GM12878 (cell line): ENCODE measurements around the gene ZNF585A. TPM values are rescaled to one million over a fixed set of nuclear protein-coding genes. Genes with fewer than 3 reads are reported as not detected.
A peak's percentile ranks its signal among the peaks of the same experiment; 100 is the strongest.

Experiments
- BCL11A ChIP-seq: IDR thresholded peaks from 2 replicates; pipeline ENCODE4 v1.6.1; 2011; ENCODE audit warnings: low read depth, low read length
- CHD4 ChIP-seq: fragments of 200-600 bp; sonication (generic); IDR thresholded peaks from 2 replicates; pipeline ENCODE4 v1.6.1; 2016; ENCODE audit warnings: mild to moderate bottlenecking
- EGR1 ChIP-seq, 2 experiments: IDR thresholded peaks; 1 replicate in 1 of 2; 2 replicates in 1 of 2; pipeline ENCODE4 v1.6.1; 2011 to 2012; ENCODE audit warnings: low read depth in 2 of 2, low read length in 2 of 2, borderline replicate concordance in 1 of 2, mild to moderate bottlenecking in 1 of 2, moderate library complexity in 1 of 2
- ESRRA ChIP-seq: IDR thresholded peaks from 2 replicates; pipeline ENCODE4 v1.6.1; 2012; ENCODE audit warnings: mild to moderate bottlenecking, low read length, improper control_type of control experiment
- FOXK2 ChIP-seq: fragments of 450-650 bp; IDR thresholded peaks from 2 replicates; pipeline ENCODE4 v1.6.1; 2017; ENCODE audit warnings: mild to moderate bottlenecking, moderate library complexity
- GABPA ChIP-seq: IDR thresholded peaks from 2 replicates; pipeline ENCODE4 v1.6.1; 2014; ENCODE audit warnings: antibody characterized with exemption, low read depth, mild to moderate bottlenecking, inconsistent platforms
- HCFC1 ChIP-seq: fragments of 150-350 bp; IDR thresholded peaks from 2 replicates; pipeline ENCODE4 v1.6.1; 2014; ENCODE audit warnings: low read length
- JUNB ChIP-seq: IDR thresholded peaks from 2 replicates; pipeline ENCODE4 v1.6.1; 2016; ENCODE audit warnings: antibody characterized with exemption, mild to moderate bottlenecking
- KAT2A ChIP-seq: conservative IDR thresholded peaks from 2 replicates; pipeline ENCODE4 v1.6.1; 2011; ENCODE audit warnings: low read depth, low read length; ENCODE audit not compliant: control insufficient read depth
- MEF2A ChIP-seq: IDR thresholded peaks from 2 replicates; pipeline ENCODE4 v1.6.1; 2011; ENCODE audit warnings: low read depth, mild to moderate bottlenecking, low read length, moderate library complexity; ENCODE audit not compliant: insufficient read depth
- NFIC ChIP-seq: IDR thresholded peaks from 2 replicates; pipeline ENCODE4 v1.6.1; 2012; ENCODE audit warnings: low read depth, mild to moderate bottlenecking, inconsistent platforms, low read length, moderate library complexity
- NR2F1 ChIP-seq: fragments of 450-650 bp; conservative IDR thresholded peaks from 2 replicates; pipeline ENCODE4 v1.6.1; 2017; ENCODE audit warnings: mild to moderate bottlenecking
- POLR2AphosphoS5 ChIP-seq: IDR thresholded peaks from 2 replicates; pipeline ENCODE4 v1.6.1; 2011; ENCODE audit warnings: mild to moderate bottlenecking, low read length, inconsistent platforms
- RAD21 ChIP-seq: IDR thresholded peaks from 2 replicates; pipeline ENCODE4 v1.6.1; 2011; ENCODE audit warnings: mild to moderate bottlenecking, low read depth, low read length, moderate library complexity; ENCODE audit not compliant: insufficient read depth
- SUPT20H ChIP-seq: IDR thresholded peaks from 2 replicates; pipeline ENCODE4 v1.6.1; 2011; ENCODE audit warnings: low read depth, mild to moderate bottlenecking, low read length, moderate library complexity, borderline replicate concordance; ENCODE audit not compliant: control insufficient read depth
- TAF1 ChIP-seq: IDR thresholded peaks from 2 replicates; pipeline ENCODE4 v1.6.1; 2011; ENCODE audit warnings: mild to moderate bottlenecking, low read depth, low read length, borderline replicate concordance
- TBL1XR1 ChIP-seq: IDR thresholded peaks from 2 replicates; pipeline ENCODE4 v1.6.1; 2012; ENCODE audit warnings: low read depth, low read length, improper control_type of control experiment
- TCF3 ChIP-seq: IDR thresholded peaks from 2 replicates; pipeline ENCODE4 v1.6.1; 2012; ENCODE audit warnings: low read depth, mild to moderate bottlenecking, low read length, borderline replicate concordance; ENCODE audit not compliant: insufficient read depth
- ZBED1 ChIP-seq: IDR thresholded peaks from 2 replicates; pipeline ENCODE4 v1.6.1; 2016; ENCODE audit warnings: borderline replicate concordance
- ZNF24 ChIP-seq: fragments of 450-650 bp; IDR thresholded peaks from 2 replicates; pipeline ENCODE4 v1.6.1; 2017; ENCODE audit warnings: antibody characterized with exemption, mild to moderate bottlenecking
- ZNF622 ChIP-seq: fragments of 450-650 bp; IDR thresholded peaks from 2 replicates; pipeline ENCODE4 v1.6.1; 2017; ENCODE audit warnings: mild to moderate bottlenecking, inconsistent platforms
- ZSCAN29 ChIP-seq: fragments of 450-650 bp; IDR thresholded peaks from 2 replicates; pipeline ENCODE4 v1.6.1; 2017; ENCODE audit warnings: mild to moderate bottlenecking, moderate library complexity
- polyA plus RNA-seq, 11 experiments: library from polyadenylated mRNA; depleted of rRNA in 4 of 11; unstranded in 6 of 11; stranded (reverse) in 5 of 11; fragments of >200 nt; fragmentation: Nextera tagmentation in 4 of 11; fragmentation: Illumina TruSeq in 1 of 11; extraction: Ambion mirVana in 4 of 11; extraction: Trizol in 1 of 11; gene quantifications; 1 replicate in 1 of 11; 2 replicates in 10 of 11; pipeline versions ENCODE4 v1.2.1 to v1.2.3, GENCODE V29; 2011 to 2016; ENCODE audit warnings: inconsistent platforms in 2 of 11, missing spikeins in 2 of 11, low read depth in 1 of 11
- total RNA-seq, 4 experiments: library from RNA; depleted of rRNA in 3 of 4; stranded (reverse); fragments of >200 nt in 3 of 4; fragmentation: Illumina TruSeq in 1 of 4; extraction: Trizol in 1 of 4; gene quantifications; 2 replicates each; pipeline versions ENCODE4 v1.2.1 to v1.2.3, GENCODE V29; 2013 to 2021
- TF ChIP-seq, protein P1 (sequence below): IDR thresholded peaks from 2 replicates; pipeline ENCODE4 v1.6.1; 2012; ENCODE audit warnings: improper control_type of control experiment, low read depth, low read length; ENCODE audit not compliant: insufficient replicate concordance
- TF ChIP-seq, protein P2 (sequence below): fragments of 450-650 bp; IDR thresholded peaks from 2 replicates; pipeline ENCODE4 v1.6.1; 2017; ENCODE audit warnings: borderline replicate concordance
- TF ChIP-seq, protein P3 (sequence below): IDR thresholded peaks from 2 replicates; pipeline ENCODE4 v1.6.1; 2011; ENCODE audit warnings: low read depth, low read length, improper control_type of control experiment, borderline replicate concordance

Gene ZNF585A
- total and polyA plus RNA-seq, 10 of the 15 experiments (the other 5 are each of a cell fraction or from before 2014, with no cell fraction given) = 6.9 to 38.7 (median 14.0) TPM

- TF ChIP-seq, protein P1, sequence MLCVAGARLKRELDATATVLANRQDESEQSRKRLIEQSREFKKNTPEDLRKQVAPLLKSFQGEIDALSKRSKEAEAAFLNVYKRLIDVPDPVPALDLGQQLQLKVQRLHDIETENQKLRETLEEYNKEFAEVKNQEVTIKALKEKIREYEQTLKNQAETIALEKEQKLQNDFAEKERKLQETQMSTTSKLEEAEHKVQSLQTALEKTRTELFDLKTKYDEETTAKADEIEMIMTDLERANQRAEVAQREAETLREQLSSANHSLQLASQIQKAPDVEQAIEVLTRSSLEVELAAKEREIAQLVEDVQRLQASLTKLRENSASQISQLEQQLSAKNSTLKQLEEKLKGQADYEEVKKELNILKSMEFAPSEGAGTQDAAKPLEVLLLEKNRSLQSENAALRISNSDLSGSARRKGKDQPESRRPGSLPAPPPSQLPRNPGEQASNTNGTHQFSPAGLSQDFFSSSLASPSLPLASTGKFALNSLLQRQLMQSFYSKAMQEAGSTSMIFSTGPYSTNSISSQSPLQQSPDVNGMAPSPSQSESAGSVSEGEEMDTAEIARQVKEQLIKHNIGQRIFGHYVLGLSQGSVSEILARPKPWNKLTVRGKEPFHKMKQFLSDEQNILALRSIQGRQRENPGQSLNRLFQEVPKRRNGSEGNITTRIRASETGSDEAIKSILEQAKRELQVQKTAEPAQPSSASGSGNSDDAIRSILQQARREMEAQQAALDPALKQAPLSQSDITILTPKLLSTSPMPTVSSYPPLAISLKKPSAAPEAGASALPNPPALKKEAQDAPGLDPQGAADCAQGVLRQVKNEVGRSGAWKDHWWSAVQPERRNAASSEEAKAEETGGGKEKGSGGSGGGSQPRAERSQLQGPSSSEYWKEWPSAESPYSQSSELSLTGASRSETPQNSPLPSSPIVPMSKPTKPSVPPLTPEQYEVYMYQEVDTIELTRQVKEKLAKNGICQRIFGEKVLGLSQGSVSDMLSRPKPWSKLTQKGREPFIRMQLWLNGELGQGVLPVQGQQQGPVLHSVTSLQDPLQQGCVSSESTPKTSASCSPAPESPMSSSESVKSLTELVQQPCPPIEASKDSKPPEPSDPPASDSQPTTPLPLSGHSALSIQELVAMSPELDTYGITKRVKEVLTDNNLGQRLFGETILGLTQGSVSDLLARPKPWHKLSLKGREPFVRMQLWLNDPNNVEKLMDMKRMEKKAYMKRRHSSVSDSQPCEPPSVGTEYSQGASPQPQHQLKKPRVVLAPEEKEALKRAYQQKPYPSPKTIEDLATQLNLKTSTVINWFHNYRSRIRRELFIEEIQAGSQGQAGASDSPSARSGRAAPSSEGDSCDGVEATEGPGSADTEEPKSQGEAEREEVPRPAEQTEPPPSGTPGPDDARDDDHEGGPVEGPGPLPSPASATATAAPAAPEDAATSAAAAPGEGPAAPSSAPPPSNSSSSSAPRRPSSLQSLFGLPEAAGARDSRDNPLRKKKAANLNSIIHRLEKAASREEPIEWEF = peak; percentile 11
- TF ChIP-seq TCF3 (no peak), TAF1 (peak; percentile 64; the same call in 1 of the 2 replicates), ZSCAN29 (no peak), ESRRA (peak; percentile 54; the same call in 1 of the 2 replicates), POLR2AphosphoS5 (peak; percentile 86), NFIC (no peak), KAT2A (no peak), RAD21 (no peak), SUPT20H (no peak), GABPA (peak; percentile 81), JUNB (no peak), TBL1XR1 (0 out of 2 replicates have a peak, but pooled peaks have one; percentile 14), MEF2A (0 out of 2 replicates have a peak, but pooled peaks have one; percentile 15), CHD4 (no peak), ZNF24 (no peak), HCFC1 (peak; percentile 79), BCL11A (no peak), ZBED1 (no peak), ZNF622 (no peak), EGR1 (IDR thresholded peaks at IDR 0.05; ENCODE audit: borderline replicate concordance in 1 of 2, low read depth in 2 of 2, low read length in 2 of 2) (no peak; a peak in 1 of 3 replicates), FOXK2 (peak; percentile 91), NR2F1 (peak; percentile 61)
- TF ChIP-seq, protein P2, sequence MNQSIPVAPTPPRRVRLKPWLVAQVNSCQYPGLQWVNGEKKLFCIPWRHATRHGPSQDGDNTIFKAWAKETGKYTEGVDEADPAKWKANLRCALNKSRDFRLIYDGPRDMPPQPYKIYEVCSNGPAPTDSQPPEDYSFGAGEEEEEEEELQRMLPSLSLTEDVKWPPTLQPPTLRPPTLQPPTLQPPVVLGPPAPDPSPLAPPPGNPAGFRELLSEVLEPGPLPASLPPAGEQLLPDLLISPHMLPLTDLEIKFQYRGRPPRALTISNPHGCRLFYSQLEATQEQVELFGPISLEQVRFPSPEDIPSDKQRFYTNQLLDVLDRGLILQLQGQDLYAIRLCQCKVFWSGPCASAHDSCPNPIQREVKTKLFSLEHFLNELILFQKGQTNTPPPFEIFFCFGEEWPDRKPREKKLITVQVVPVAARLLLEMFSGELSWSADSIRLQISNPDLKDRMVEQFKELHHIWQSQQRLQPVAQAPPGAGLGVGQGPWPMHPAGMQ = peak; percentile 95
- TF ChIP-seq, protein P3, sequence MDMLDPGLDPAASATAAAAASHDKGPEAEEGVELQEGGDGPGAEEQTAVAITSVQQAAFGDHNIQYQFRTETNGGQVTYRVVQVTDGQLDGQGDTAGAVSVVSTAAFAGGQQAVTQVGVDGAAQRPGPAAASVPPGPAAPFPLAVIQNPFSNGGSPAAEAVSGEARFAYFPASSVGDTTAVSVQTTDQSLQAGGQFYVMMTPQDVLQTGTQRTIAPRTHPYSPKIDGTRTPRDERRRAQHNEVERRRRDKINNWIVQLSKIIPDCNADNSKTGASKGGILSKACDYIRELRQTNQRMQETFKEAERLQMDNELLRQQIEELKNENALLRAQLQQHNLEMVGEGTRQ = no peak
Measured at GRCh38 chr19:37217775-37218591, 45.5 kb upstream of the ZNF585A start, which contains the start of gene ZNF383 (continued).
